BE2C (cell line): ENCODE data around the gene ACVR1B. TPM values are rescaled to one million over a fixed set of nuclear protein-coding genes. Genes with fewer than 3 reads are reported as not detected.

ENCODE experiments used
- DNase-seq: peaks from one replicate; pipeline ENCODE4 v3.0.0-alpha.2; 2020
- H3K27me3 ChIP-seq: fragments of 250-450 bp; sonication (Bioruptor Pico); 2 replicates; pipeline ENCODE4 v1.5.1; 2020; ENCODE audit warnings: mild to moderate bottlenecking
- H3K36me3 ChIP-seq: fragments of 250-450 bp; sonication (Bioruptor Pico); 2 replicates; pipeline ENCODE4 v1.5.1; 2020; ENCODE audit warnings: mild to moderate bottlenecking
- H3K4me1 ChIP-seq: fragments of 250-450 bp; sonication (Bioruptor Pico); 2 replicates; pipeline ENCODE4 v1.5.1; 2020
- H3K4me3 ChIP-seq: 2 replicates; pipeline ENCODE4 v1.5.1; 2011; ENCODE audit warnings: low read depth, low read length
- H3K9me3 ChIP-seq: fragments of 250-450 bp; sonication (Bioruptor Pico); 2 replicates; pipeline ENCODE4 v1.5.1; 2020
- polyA plus RNA-seq: library from polyadenylated mRNA; unstranded; fragments of >200 nt; gene quantifications from one replicate; pipeline ENCODE4 v1.2.1, GENCODE V29; 2012; ENCODE audit warnings: low read depth, missing spikeins; ENCODE audit not compliant: insufficient read length, insufficient read depth
- TF ChIP-seq, protein P1 (sequence below): IDR thresholded peaks from 2 replicates; pipeline ENCODE4 v1.5.1; 2012; ENCODE audit warnings: mild to moderate bottlenecking, low read depth, low read length

ACVR1B gene
- polyA plus RNA-seq = 82.0 TPM

GRCh38 chr12:51951199-51951842, at the start of gene ACVR1B:
TSS of gene ACVR1B (plus strand) at chr12:51951699. CDS start at chr12:51951744, 45 bp downstream.
- Histone ChIP-seq H3K27me3 (no peaks in the 10 kb centered on the region), H3K9me3 (no peaks in the 10 kb centered on the region), H3K4me1 (peaks cover 23% of the 10 kb centered on the region), H3K36me3 (peaks cover 10% of the 10 kb centered on the region), H3K4me3 (peak within 1 kb of the TSS; percentile 97)
- peak; percentile 98 for DNase-seq
- TF ChIP-seq, protein P1, sequence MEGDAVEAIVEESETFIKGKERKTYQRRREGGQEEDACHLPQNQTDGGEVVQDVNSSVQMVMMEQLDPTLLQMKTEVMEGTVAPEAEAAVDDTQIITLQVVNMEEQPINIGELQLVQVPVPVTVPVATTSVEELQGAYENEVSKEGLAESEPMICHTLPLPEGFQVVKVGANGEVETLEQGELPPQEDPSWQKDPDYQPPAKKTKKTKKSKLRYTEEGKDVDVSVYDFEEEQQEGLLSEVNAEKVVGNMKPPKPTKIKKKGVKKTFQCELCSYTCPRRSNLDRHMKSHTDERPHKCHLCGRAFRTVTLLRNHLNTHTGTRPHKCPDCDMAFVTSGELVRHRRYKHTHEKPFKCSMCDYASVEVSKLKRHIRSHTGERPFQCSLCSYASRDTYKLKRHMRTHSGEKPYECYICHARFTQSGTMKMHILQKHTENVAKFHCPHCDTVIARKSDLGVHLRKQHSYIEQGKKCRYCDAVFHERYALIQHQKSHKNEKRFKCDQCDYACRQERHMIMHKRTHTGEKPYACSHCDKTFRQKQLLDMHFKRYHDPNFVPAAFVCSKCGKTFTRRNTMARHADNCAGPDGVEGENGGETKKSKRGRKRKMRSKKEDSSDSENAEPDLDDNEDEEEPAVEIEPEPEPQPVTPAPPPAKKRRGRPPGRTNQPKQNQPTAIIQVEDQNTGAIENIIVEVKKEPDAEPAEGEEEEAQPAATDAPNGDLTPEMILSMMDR = no peak

DNA sequence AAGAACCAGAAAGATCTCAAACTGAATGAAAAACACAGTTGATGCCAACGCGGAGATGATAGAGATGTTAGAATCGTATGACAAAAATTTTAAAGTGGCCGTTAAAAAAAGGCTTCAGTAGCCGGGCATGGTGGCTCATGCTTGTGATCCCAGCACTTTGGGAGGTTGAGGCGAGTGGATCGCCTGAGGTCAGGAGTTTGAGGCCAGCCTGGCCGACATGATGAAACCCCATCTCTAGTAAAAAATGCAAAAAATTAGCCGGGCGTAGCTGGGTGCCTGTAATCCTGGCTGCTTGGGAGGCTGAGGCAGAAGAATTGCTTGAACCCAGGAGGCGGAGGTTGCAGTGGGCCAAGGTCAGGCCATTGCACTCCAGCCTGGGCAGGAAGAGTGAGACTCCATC, 49.6 kb upstream of the ACVR1B start:
- no peaks in the 10 kb centered on the region for H3K27me3 ChIP-seq

DNA sequence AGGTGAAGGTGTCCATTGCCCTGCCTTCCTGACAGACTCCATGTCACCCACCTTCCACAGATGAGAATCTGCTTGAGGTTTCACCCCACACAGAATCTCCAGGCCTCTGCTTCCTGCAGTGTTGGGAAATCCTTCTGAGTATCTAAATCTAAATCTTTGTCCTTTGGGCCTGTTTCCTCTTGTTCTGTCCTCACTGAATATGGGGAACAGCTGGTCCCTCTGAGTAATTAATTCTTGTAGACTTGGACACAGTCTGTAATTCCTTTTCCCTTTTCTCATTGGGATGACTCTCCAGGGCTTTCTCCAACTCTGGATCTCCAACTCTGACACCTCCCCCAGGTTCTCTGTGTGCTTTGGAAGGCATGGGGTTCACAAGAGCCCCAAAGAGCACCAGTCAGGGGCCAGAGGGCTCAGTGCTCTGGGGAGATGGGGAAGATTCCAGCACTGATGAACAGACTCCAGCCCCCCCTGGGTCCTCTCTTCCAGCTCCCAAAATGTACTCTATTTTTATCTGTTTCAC, 46.5 kb upstream of the ACVR1B start:
- no peak for DNase-seq
- Histone ChIP-seq H3K4me1 (peaks cover 27% of the 10 kb centered on the region), H3K9me3 (no peaks in the 10 kb centered on the region), H3K27me3 (no peaks in the 10 kb centered on the region), H3K36me3 (no peaks in the 10 kb centered on the region), H3K4me3 (peak overlapping the region; percentile 34)
- TF ChIP-seq, protein P1 = no peak

More for the DNA sequence above, 49.6 kb upstream of the ACVR1B start:
- Histone ChIP-seq H3K4me3 (no peak overlapping the region), H3K4me1 (peaks cover 21% of the 10 kb centered on the region), H3K9me3 (no peaks in the 10 kb centered on the region), H3K36me3 (no peaks in the 10 kb centered on the region)
- TF ChIP-seq, protein P1 = no peak
- DNase-seq = no peak

DNA sequence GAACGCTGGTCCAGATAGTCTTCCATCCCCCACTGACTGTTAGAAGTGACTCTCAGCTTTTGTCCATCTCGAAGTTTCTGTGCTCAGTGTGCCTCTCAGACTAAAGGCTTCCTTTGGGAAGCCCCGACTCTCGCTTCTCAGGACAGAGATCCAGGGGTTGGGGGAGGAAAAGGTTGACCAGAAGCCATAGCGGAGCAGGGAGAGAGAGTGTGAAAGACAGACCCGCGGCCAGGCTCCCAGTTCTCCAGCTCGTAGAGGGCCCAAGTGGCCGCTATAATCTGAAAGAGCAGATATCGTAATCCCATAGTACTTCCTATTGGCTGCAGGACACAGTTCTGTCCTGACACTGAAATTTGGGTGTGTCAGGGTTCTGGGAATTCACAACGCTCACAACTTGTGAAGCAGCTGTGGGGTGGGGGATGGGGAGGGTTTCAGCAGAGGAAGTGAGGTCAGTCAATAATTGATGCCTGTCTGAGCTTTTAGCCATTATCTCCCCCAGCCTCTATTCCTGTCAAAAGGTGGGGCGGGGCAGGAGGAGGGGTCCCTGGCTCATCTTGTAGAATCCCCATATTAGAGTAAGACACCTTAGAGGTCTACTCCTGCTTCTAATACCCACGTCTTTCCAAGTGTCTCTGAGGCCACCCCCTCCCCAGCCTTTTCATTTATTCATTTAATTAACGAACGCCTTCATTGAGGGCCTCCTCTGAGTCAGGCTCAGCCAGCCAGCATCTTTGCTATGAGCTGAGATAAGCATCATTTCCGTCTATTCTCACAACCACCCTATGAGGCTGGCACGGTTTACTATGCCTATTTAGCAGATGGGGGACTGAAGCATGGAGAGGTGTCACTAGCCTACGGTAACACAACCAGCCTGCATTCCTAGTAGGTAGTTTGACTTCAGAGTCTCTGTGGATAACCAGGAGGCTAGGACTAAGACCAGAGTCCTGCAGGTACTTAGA, 45.7 kb upstream of the ACVR1B start:
- TF ChIP-seq, protein P1 = no peak
- H3K4me1 ChIP-seq = peaks cover 34% of the 10 kb centered on the region
- no peaks in the 10 kb centered on the region for H3K36me3 ChIP-seq
- peak; percentile 88 for DNase-seq
- H3K4me3 ChIP-seq = peak overlapping the region; percentile 34
- H3K9me3 ChIP-seq = no peaks in the 10 kb centered on the region
- H3K27me3 ChIP-seq = no peaks in the 10 kb centered on the region

DNA sequence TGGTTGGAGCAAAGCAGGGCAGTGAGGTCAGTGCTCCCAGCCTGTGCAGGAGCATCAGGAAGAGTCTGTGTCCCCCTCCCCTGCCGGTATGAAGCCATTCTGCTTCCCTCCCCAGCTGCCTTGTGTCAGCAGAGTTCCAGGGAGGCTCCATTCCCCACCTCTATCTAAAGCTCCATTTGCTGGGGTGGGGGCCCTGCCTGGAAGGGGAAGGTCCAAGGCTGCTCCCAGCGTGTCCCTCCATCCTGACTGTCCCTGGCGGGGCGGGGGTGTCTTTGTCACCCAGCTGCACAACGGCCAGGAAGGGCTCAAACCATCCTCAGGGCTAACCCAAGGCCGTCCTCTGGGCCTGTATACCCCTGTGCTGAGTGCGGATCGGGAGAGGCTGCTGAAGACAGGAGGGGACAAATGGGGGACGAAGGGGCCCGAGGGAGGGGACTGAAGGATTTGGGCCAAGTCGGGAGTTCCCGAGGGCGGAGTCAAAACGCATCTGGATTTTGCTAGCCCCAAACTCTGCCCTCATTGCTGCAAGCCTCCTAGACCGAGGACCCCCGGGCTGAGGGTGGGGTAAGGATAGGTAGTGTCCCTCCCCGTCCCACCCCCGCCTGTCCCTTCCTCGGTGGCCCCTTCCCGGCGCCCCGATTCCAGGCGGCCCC, 44.9 kb upstream of the ACVR1B start:
- TF ChIP-seq, protein P1 = no peak
- Histone ChIP-seq H3K27me3 (no peaks in the 10 kb centered on the region), H3K9me3 (no peaks in the 10 kb centered on the region), H3K4me3 (peak overlapping the region; percentile 15; the same call in 1 of the 2 replicates), H3K4me1 (peaks cover 42% of the 10 kb centered on the region), H3K36me3 (no peaks in the 10 kb centered on the region)
- no peak for DNase-seq
